SK-MEL-5 (cell line): ENCODE data around the gene LPO. TPM values are rescaled to one million over a fixed set of nuclear protein-coding genes. Genes with fewer than 3 reads are reported as not detected.

ENCODE experiments used
- DNase-seq: peaks from one replicate; pipeline ENCODE4 v3.0.0-alpha.2; 2016; ENCODE audit warnings: low read depth, low spot score
- in situ Hi-C: cut with HindIII; loops from 2 replicates; pipeline ENCODE4 v1.10.0; 2016; ENCODE audit warnings: low sequenced_read_pairs, high pct_unique_total_duplicates, low pct_unique_long_range_greater_than_20kb
- polyA plus RNA-seq, 2 experiments: library from polyadenylated mRNA; depleted of rRNA; stranded (reverse); fragments of >200 nt; gene quantifications; 2 replicates each; pipeline ENCODE4 v1.2.3, GENCODE V29; 2015
- total RNA-seq: library from RNA; depleted of rRNA; stranded (reverse); fragments of >200 nt; shearing (Covaris generic); gene quantifications from 2 replicates; pipeline ENCODE4 v1.2.3, GENCODE V29; 2014; rRNA removed

Gene LPO
- total RNA-seq: not detected in 2 replicates
- polyA plus RNA-seq (2015; cell fraction: cytosol; rRNA removed): 0.12 and 0.58 TPM in 2 replicates
- 0.20 TPM in 1 of 2 replicates, not detected in the other for polyA plus RNA-seq (2015; cell fraction: nucleus; rRNA removed)

- no peak for DNase-seq
- in situ Hi-C loops: no loop called here
Measured at GRCh38 chr17:58238147-58238634, at the start of gene LPO. TSS of gene LPO (plus strand) at chr17:58238584. CDS start at chr17:58242980, 4,396 bp downstream.

GRCh38 chr17:58189436-58190146 is 48.8 kb upstream of the LPO start:
- in situ Hi-C loops: no loop called here

GRCh38 chr17:58191241-58191896 is 47.0 kb upstream of the LPO start:
- DNase-seq: no peak
- in situ Hi-C loops: no loop called here

More at GRCh38 chr17:58189436-58190146, 48.8 kb upstream of the LPO start:
- no peak for DNase-seq

- in situ Hi-C loops: no loop called here
- no peak for DNase-seq
Measured at GRCh38 chr17:58192612-58193011, 45.8 kb upstream of the LPO start, which contains the start of gene EPX. TSS of gene EPX (plus strand) at chr17:58192726. CDS start at chr17:58192847, 121 bp downstream.

GRCh38 chr17:58193641-58194255 is 44.6 kb upstream of the LPO start:
- in situ Hi-C loops: no loop called here
- peak; percentile 25 for DNase-seq

GRCh38 chr17:58195518-58196123 is 42.8 kb upstream of the LPO start:
- in situ Hi-C loops: no loop called here
- DNase-seq: no peak

GRCh38 chr17:58196610-58197009 is 41.8 kb upstream of the LPO start:
- in situ Hi-C loops: no loop called here
- no peak for DNase-seq

- in situ Hi-C loops: no loop called here
- peak; percentile 92 for DNase-seq
Measured at GRCh38 chr17:58200024-58200633, 38.3 kb upstream of the LPO start.

- DNase-seq: no peak
- in situ Hi-C loops: no loop called here
Measured at GRCh38 chr17:58202859-58203258, 35.5 kb upstream of the LPO start.

- peak; percentile 51 for DNase-seq
Measured at GRCh38 chr17:58204796-58205195, 33.6 kb upstream of the LPO start.

GRCh38 chr17:58205936-58206335 is 32.4 kb upstream of the LPO start:
- DNase-seq: no peak

More at GRCh38 chr17:58204796-58205195, 33.6 kb upstream of the LPO start:
- in situ Hi-C loops: no loop called here

GRCh38 chr17:58207451-58207850 is 30.9 kb upstream of the LPO start:
- in situ Hi-C loops: no loop called here
- no peak for DNase-seq

More at GRCh38 chr17:58205936-58206335, 32.4 kb upstream of the LPO start:
- in situ Hi-C loops: no loop called here

- in situ Hi-C loops: no loop called here
- DNase-seq: no peak
Measured at GRCh38 chr17:58208344-58208743, 30.0 kb upstream of the LPO start.

GRCh38 chr17:58210922-58211321 is 27.5 kb upstream of the LPO start:
- in situ Hi-C loops: no loop called here
- peak; percentile 20 for DNase-seq

- in situ Hi-C loops: no loop called here
- DNase-seq: peak; percentile 49
Measured at GRCh38 chr17:58215685-58216084, 22.7 kb upstream of the LPO start.

GRCh38 chr17:58217766-58218165 is 20.6 kb upstream of the LPO start:
- no peak for DNase-seq
- in situ Hi-C loops: no loop called here

- in situ Hi-C loops: no loop called here
Measured at GRCh38 chr17:58219007-58219788, 19.2 kb upstream of the LPO start, which contains the start of gene MKS1. TSS of gene MKS1 (minus strand) at chr17:58219255. CDS start at chr17:58219230, 25 bp downstream.

More at GRCh38 chr17:58219007-58219788, 19.2 kb upstream of the LPO start, which contains the start of gene MKS1:
- DNase-seq: peak; percentile 95
